Measurements from ENCODE around the gene MBLAC1.

MBLAC1 gene

DNA sequence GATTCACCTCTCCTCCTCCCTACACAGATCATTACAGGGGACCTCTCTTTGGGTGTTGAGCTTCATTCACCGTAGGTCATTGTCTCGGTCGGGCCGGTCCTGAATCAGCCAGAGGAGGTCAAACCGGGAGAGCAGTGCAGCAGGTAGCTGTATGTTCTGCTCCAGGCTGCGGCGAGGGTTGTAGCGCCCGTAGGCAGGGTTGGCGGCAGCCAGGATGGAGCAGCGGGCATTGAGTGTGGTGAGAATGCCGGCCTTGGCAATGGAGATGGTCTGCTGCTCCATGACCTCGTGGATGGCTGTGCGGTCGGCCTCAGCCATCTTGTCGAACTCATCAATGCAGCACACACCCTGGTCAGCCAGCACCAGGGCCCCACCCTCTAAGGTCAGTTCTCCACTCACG is 31.1 kb upstream of the MBLAC1 start:
- DNase-seq (ENCODE audit: low spot score) = no peak

- no peak for DNase-seq (ENCODE audit: low spot score)
Measured at GRCh38 chr7:100098913-100099312, 27.9 kb upstream of the MBLAC1 start.

- no peak for DNase-seq (ENCODE audit: low spot score)
Measured at GRCh38 chr7:100099452-100099851, 27.3 kb upstream of the MBLAC1 start.

DNA sequence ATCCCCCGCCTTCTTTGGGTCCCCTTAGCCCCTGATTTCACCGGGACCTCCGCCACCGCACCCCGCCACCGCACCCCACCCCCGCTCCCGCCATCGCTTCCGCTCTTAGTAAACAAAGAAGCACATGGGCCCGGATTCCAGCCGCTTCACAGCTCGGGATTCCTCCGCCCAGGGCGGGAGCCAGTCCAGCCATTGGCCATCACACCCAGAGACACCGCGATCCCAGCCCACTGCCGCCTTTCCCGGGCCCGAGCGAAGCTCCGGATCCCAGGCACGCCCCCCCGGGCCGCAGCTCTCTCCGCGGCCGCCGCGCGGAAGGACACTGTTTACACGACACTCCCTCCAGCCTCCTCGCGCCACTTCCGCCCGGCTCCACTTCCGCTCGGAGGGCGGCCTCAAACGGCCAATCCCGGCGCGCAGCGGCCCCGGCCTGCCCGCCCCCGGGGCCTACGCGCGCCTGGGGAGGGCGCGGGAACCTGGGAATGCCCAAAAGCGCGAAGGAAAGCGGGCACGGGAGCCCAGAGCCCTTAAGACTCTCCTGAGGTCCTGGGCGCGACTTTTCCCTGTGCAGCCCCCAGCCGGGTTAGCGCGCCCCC is 26.2 kb upstream of the MBLAC1 start:
- DNase-seq (ENCODE audit: low spot score) = peak; percentile 93

DNA sequence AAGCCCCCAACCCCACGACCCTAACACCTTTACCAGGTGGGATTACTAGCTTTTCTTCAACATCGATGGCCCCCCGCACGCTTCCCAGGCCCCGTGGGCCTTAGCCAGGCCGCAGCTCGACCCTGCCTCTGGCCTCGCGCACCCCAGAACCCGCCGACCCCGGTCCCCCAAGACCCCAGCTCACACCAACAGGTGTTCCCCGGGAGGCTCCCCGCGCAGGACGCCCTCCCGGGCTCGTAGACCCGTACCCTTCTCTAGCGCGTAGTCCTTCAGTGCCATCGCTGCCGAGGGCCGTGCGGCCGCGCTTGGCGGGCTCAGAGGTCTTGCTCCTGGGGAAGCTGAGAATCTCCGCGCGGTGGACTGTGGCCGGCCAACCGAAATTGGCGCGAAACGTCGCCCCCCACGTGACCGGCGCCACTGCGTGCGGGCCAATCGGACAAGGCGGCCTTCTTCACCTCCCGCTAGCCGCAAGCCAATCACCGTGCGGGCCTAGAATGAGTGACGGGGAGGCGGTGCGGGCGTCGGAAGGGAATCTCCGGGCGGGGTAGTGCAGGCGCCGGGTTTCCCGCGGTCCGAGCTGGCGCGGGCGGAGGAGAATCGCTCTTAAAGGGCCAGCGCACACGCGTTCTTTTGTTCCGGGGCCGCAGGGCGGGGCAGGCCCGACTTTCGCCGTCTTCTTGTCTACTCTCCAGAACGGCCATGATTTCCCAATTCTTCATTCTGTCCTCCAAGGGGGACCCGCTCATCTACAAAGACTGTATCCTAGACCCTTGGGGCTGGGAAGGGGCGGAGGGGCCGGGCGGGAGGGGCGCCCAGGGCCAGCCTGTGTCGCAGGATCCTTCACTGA is 25.5 kb upstream of the MBLAC1 start, which contains the start of the genes AP4M1 and MCM7:
TSS of gene AP4M1 (plus strand) at position 628 of the 847 bp plus-strand sequence. CDS start at position 700, 72 bp downstream.
TSS of gene MCM7 (minus strand) at position 382 of the 847 bp plus-strand sequence. CDS start at position 279, 103 bp downstream.
- peak; percentile 99 for DNase-seq (ENCODE audit: low spot score)

GRCh38 chr7:100102950-100103840 is 23.6 kb upstream of the MBLAC1 start:
- no peak for DNase-seq (ENCODE audit: low spot score)

GRCh38 chr7:100105534-100105933 is 21.2 kb upstream of the MBLAC1 start:
- no peak for DNase-seq (ENCODE audit: low spot score)

DNA sequence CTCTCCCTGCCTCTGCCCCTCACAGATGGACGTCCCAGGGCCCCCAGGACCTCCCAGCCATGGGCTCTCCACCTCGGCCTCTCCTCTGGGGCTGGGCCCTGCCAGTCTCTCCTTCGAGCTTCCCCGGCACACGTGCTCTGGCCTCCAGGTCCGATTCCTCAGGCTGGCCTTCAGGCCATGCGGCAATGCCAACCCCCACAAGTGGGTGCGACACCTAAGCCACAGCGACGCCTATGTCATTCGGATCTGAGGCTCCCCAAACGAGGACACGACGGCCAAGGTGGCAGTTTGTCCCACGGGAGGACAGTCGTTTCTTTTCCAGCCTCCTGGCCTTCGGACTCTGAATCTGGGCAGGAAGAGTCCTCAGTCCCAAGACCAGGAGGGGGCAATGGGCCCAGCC is 20.1 kb upstream of the MBLAC1 start:
- DNase-seq (ENCODE audit: low spot score) = no peak

DNA sequence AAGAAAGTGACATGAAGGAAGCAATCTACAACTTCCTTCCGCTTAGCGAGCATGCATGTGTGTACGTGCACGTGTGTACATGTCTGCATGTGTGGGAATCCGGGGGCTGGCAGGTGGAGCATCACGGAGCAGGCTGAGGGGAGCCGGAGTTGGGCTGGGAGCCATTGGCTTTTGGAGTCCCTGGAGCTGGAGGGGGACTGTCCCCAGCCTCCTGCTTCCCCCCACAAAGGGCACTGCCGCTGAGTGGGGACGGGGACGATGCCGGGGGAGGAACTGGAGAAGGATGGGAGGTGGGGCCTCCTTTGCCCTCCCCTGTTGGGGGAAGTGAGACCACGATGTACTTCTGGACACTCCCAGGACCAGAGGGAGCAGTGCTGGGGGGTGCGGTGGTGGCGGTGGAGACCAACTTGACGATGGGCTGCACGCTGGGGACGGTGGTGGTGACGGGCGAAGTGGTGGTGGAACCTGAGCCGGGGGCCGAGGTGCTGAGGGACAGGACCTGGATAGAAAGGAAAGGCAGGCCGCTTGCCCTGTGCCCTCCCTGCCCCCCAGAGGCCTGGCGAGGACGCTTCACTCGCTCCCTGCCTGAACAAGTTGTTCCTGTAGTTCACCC is 19.5 kb upstream of the MBLAC1 start:
- DNase-seq (ENCODE audit: low spot score) = no peak

DNA sequence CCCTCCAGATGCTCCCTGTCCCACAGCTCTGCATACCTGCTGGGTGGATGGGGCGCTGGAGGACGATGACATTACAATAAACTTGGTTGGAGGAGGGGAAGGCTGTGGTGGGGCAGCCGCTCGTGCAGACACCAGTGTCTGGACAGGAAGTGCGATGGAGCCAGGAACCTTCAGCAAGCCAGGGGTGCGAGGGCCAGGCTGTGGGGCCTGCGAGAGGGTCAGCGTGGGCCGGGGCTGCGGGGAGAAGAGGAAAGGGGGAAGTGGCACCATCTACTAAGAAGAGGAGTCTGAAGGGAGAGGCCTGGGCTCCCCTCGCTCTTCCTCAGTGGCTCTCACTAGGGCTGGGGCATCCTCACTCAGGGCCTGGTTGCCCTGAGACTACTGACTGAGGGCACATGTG is 18.9 kb upstream of the MBLAC1 start:
- no peak for DNase-seq (ENCODE audit: low spot score)

- DNase-seq (ENCODE audit: low spot score) = no peak
Measured at GRCh38 chr7:100109521-100110163, 17.1 kb upstream of the MBLAC1 start.

- DNase-seq (ENCODE audit: low spot score) = no peak
Measured at GRCh38 chr7:100111156-100111555, 15.6 kb upstream of the MBLAC1 start.

GRCh38 chr7:100111914-100112313 is 14.9 kb upstream of the MBLAC1 start:
- no peak for DNase-seq (ENCODE audit: low spot score)

GRCh38 chr7:100115026-100115425 is 11.7 kb upstream of the MBLAC1 start:
- no peak for DNase-seq (ENCODE audit: low spot score)

DNA sequence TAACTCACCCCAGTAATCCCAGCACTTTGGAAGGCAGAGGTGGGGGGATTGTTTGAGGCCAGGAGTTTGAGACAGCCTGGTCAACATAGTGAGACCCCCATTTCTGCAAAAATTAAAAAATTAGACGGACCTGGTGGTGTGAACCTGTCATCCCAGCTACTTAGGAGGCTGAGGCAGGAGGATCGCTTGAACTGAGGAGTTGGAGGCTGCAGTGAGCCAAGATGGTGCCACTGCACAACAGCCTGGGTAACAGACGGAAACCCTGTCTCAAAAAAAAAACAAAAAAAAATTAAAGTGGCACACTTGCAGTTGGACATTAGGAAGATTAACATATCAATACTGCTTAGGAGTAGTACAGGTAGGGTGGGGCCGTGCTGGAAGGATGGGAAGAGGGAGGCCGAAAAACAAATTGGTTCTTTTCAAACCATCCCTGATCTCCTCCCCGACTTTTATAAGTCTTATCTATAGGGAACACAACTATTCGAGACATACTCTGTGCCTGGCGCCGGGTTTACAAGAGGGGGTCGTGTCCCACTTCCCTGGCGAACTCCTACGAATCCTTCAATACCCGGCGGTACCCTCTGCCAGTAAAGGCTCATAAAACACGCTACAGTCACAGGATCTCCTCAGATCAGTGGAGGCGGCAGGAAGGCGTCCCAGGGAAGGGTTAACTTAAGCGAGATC is 8.2 kb upstream of the MBLAC1 start:
- DNase-seq (ENCODE audit: low spot score) = no peak

- DNase-seq (ENCODE audit: low spot score) = peak; percentile 98
Measured at GRCh38 chr7:100119072-100119969, 7.4 kb upstream of the MBLAC1 start, which contains the start of the genes CNPY4 and TAF6. Gene CNPY4 (plus strand): TSS chr7:100119634. CDS start chr7:100119745, 111 bp downstream. Gene TAF6 (minus strand): TSS chr7:100119358. CDS start chr7:100114209, 5,149 bp downstream.

- DNase-seq (ENCODE audit: low spot score) = peak; percentile 82
Measured at GRCh38 chr7:100119970-100120732, 6.6 kb upstream of the MBLAC1 start.

DNA sequence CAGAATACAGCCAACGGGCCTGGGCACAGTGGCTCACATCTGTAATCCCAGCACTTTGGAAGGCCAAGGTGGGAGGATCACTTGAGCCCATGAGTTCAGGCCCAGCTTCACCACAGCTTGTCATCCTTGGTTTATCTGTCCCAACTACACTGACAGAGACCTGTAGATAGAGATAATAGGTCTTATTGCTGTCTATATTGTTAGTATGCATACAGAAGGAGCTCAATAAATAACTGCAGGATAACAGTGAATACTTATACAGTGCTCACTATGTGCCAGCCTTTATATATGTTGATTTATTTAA is 6.1 kb upstream of the MBLAC1 start:
- no peak for DNase-seq (ENCODE audit: low spot score)

DNA sequence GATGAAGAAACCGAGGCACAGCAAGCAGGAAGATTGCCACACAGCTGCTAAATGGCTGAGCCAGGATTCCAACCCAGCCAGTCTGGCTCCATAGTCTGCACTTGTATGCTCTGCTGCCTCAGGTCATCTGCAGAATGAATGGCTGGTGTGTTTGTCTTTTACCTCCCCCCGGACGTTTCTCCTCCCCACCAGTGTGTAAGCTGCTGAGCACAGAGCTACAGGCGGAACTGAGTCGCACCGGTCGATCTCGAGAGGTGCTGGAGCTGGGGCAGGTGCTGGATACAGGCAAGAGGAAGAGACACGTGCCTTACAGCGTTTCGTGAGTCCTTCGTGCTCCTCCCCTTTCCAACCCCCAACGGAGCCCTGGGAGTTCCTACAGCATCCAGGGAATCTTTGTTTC is 4.7 kb upstream of the MBLAC1 start:
- no peak for DNase-seq (ENCODE audit: low spot score)

Data from Ammon's horn (tissue), 1 donor.